ENCODE measurements around the gene FSD2.
"Not testable (repeated sequence)": the region's sequence is repeated elsewhere in the genome, so short reads cannot be mapped to it uniquely, and the experiment has no call there.

Gene FSD2

DNA sequence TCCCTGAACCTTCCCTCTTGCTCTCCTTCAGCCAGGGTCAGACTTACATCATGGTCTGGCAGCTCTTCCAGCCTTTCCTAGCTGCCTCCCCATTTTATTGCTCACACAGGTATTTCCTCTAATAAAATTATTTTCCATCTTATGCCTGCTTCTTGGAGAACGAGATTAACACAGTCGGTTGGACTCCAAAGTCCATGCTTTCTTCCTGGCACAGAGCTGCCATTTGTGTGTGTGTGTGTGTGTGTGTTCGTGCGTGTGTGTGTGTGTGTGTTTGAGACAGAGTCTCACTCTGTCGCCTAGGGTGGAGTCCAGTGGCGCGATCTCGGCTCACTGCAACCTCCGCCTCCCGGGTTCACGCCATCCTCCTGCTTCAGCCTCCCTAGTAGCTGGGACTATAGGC is 15.5 kb downstream of the FSD2 start:
- DNase-seq: no peak

DNA sequence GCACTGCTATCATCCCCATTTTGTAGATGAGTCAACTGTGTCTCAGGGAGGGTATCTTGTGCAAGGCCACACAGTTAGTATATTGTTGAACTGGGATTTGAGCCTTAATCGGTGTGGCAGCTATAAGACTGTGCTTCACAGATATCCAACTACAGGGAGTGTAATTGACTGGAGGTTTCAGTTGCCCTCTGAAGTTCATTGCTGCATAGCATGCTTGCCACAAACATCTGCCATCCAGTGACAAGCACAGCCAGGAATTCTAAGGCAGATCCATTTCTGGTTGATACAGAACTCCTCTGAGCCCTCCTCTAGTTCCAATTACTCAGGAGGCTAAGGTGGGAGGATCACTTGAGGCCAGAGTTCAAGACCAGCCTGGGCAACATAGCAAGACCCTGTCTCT is 16.4 kb downstream of the FSD2 start:
- no peak for DNase-seq

DNA sequence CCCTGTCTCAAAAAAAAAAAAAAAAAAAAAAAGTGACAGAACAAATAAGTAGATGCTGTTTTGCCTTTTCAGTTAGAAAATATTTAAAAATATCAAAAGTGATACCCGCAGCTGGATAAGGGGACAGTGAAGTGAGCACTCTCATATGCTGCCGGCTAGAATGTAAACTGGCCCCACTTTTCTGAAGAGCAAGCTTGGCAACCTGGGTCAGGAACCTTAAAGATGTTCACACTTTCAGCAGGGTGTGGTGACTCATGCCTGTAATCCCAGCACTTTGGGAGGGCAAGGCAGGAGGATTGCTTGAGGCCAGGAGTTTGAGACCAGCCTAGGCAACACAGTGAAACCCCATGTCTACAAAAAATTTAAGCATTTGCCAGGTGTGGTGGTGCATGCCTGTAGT is 17.4 kb downstream of the FSD2 start:
- no peak for DNase-seq

DNA sequence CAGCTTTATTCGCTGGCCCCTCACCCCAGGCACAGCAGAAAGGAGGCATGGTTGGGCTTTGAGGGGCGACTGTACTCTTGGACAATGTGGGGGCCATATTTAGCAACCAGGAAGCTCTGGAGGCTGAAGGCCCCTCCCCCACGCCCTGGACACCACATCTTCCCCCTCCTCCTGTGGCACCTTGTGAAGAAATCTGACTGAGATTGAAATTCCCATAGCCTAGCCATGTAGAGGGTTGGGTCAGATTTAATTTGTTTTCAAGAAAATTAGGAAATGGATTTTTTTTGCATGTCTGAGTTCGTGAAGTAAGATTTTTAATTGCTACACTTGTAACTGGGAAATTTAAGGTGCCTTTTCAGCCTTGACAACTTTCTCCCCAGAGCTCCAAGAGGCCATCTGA is 24.5 kb downstream of the FSD2 start:
- no peak for DNase-seq

DNA sequence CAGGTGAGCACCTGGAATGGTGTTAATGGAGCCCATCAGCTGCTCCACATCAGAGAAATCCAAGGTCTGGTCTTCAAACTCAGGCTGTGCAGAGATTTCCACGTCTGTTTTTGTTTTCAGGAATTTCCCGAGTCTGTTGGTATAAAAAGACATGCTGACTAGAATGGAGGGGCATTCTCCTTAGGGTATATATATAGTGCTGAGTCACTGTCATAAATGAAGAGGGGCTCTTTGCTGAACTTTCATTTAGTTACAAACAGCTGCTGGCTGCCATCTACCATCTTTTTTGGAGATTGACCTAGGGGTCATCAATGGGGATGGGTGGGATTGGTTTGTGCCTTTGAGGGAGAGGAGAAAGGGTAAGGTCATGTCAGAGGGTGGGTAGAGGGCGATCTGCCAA is 27.1 kb downstream of the FSD2 start:
- no peak for DNase-seq

DNA sequence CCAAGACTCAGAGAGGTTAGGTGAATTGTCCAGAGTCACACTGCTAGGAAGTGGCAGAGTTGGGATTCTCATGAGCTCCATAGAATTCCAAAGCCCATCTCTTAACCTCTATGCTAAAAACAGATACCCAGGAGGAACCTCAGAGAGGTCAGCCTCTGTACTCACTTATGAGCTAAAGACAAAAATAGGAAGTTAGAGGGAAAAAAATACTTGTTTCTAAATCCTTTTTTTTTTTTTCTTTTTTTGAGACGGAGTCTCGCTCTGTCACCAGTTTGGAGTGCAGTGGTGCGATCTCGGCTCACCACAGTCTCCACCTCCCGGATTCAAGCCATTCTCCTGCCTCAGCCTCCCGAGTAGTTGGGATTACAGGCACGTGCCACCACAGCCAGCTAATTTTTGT is 31.4 kb downstream of the FSD2 start:
- DNase-seq: no peak

DNA sequence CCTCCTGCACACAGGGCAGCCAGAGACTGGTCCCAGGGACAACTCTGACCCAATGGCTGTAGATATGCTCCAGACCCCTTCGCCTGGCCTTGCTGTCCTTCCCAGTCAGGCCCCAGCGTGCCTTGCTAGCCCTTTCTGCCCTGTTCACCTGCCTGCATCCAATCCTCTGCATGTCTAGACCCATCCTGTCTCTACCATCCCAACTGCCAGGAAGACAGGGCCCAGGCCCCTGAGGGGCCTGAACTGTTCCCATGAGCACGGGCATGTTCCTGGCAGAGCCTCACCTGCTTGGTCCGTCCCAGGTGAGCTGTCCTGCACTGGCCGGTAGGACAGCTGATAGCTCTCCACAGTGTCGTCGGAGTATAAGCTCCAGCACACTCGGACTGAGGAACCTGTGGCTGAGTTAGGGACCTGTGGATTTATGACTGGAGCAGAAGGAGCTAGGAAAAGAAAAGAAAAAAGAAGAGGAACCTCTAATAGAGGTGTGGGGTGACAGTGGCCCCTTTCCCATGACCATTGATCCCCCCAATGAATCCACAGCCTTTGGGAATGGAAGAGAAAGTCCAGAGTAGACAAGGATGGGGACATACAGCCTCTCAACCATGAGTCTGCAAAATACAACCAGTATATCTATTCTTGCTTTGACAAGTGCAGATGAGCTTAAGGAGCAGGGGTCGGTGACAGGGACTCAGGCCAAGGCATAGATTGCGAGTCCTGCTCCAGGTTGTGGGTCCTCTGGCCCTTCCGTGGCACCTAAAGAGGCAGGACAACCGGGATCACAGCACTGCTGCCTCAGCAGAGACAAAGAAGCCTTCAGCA is 33.9 kb downstream of the FSD2 start:
- DNase-seq: no peak

DNA sequence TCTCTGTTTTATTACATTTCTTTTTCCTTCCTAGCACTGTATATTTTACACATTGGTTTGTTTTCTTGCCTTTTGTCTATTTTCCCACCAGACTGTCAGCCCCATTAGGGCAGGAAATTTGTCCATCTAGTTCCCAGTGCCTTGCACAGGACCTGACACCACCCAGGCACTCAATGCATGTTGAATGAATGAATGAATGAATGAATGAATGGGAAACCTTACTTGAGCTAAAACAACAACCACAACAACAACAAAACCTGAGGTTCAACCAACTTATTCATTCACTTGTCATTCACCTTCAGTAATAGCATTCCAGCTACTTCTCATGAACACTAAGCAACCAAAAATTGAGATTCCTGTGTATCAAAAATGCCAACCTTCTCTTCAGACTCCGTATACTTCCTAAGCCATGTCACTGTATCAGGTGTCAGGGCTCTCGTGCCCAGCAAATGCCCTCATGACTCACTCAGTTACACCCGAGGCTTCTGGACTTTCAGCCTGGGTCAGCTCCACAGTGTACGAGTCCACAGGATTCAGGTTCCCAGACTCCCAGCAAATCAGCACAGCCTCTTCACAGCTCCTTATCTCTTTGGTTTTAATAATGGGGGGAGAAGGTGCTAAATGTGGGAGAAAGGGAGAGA is 37.3 kb downstream of the FSD2 start:
- DNase-seq: no peak

DNA sequence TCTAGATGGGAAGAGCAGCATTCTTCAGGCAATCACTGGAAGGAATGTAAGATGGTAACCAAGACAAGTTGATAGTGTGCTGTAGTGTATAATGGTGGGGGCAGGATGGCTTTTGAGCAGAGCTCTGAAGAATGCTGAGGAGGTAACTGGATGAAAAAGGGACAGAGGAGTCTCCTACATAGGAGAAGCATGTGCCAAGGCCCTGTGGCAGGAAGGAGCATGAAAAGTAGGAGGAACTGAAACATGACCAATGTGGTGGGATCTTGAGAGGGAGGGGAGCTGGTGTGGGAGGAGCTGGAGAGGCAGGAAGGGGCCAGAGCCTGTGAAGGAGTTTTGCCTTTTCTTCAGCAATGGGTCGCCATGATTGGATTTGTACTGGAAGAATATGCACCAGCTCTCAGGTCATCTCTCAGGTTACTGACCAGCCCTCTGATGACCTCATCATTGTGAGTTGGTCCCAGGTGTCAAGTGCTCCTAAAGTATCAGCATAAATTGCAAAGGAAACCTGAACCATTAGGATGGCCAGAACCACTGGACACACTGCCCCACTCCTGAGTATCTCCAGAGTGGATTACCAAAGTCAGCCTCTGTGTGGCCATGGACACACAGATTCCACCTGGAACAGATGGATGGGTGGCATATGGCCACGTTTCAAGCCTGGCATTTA is 38.6 kb downstream of the FSD2 start:
- no peak for DNase-seq

DNA sequence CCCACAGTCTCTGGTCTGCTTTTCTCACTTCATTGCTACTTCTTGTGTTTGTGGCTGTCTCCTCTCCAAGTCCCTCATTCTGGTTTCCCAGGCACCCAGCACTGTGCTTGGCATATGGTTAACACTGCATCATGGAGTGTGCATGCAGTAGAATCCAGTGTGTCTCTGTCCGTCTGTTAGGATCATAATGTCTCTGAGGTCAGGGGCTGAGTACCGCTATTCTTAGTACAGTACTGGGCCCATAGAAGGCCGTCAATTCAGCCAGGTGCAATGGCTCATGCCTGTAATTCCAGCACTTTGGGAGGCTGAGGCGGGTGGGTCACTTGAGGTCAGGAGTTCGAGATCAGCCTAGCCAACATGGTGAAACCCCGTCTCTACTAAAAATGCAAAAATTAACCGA is 39.7 kb downstream of the FSD2 start:
- not testable (repeated sequence) for DNase-seq

DNA sequence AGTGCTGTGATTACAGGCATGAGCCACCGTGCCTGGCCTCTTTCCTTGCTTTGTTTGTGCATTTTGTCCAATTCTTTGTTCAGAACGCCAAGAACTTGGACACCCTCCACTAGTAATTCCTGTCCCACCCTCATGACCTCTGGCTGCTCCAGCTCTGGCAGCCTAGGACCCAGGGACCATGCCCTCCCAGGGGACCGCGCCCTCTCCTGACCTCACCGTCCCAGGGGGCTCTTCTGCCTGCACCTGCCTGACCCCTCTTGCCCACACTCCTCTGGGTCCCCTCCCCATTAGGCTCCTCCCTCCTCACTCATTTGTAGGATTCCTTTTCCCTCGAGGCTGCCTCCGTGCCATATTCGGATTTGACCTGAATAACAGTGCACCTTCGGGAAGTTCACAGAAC is 41.1 kb downstream of the FSD2 start:
- no peak for DNase-seq

DNA sequence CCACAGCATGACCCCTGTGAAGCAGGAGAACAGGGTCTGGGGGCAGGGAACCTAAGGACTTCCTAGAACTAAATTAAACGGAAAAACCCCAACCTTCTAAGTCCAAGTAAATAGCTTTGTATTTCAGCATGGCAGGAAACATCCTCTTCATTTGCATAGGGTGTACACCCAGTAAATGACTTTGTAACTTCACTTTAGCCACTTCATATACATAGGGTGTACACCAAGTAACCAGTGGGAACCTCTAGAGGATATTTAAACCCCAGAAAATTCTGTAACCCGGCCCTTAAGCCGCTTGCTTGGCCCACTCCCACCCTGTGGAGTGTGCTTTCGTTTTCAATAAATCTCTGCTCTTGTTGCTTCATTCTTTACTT is 41.8 kb downstream of the FSD2 start:
- no peak for DNase-seq

DNA sequence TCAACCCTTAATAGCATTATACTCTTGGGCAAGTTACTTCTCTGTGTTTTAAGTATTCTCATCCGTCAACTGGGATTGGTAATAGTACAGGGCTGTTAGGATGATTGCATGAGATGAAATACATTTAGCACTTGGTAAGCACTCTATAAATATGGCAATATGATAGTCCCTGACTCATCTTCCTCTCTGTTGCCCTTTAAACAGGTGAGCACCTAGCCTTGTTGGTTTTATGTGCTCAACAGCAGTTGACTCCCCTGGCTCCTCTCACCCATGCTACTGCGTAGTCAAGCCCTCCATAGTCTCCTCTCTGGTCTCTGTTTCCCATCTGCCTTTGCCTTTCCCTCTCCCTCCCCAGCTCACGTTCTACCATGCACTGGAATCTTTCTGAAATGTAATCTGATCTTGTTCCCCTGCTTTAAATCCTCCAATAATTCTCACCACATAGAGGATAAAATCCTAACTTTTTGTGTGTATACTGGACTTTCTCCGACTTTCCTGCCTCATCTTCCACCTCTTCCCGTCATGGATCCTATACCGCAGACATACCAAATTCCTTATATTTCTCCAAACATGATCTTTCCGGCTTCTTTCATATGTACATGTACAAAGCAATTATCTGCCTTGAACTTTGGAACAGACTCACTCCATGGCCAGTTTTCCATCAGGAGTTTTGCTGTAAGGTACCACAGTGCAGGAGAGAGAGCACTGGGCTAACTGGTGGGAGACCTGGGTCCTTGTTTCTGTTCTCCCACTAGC is 42.3 kb downstream of the FSD2 start:
- no peak for DNase-seq

DNA sequence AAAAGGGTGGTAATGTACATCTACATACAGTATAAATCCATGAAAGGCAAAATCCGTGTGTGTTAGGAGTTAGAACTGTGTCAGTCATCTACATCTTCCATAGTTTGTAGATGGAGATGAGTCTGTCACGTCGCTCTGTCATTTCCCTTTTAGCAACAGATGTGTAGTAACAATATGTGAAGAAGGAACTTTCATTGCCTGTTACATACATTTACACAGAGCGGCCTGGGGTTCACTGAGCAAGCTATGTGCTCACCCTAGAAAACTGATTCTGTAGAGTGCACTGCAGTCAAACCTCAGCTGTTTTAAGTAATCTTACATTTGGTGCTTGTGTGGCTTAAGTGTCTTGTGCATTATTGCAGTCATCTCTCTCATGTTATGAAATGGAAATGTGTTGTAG is 54.6 kb downstream of the FSD2 start:
- DNase-seq: no peak

DNA sequence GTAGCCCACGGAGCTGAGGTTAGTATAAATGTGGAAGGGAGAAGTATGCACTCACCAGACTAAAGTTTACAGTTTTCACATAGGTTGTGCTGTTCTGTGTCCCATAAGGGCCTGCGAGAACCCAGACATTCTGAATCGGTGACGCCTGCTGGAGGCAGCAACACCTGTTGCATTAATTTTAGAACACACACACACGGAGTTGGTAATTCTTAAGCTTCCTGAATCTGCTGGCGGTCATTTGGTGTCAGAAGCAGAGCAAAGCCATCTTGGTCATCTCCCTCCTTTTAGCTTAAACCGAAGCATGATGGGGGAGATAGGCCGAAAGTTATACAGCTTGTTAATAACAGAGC is 55.1 kb downstream of the FSD2 start:
- DNase-seq: no peak

DNA sequence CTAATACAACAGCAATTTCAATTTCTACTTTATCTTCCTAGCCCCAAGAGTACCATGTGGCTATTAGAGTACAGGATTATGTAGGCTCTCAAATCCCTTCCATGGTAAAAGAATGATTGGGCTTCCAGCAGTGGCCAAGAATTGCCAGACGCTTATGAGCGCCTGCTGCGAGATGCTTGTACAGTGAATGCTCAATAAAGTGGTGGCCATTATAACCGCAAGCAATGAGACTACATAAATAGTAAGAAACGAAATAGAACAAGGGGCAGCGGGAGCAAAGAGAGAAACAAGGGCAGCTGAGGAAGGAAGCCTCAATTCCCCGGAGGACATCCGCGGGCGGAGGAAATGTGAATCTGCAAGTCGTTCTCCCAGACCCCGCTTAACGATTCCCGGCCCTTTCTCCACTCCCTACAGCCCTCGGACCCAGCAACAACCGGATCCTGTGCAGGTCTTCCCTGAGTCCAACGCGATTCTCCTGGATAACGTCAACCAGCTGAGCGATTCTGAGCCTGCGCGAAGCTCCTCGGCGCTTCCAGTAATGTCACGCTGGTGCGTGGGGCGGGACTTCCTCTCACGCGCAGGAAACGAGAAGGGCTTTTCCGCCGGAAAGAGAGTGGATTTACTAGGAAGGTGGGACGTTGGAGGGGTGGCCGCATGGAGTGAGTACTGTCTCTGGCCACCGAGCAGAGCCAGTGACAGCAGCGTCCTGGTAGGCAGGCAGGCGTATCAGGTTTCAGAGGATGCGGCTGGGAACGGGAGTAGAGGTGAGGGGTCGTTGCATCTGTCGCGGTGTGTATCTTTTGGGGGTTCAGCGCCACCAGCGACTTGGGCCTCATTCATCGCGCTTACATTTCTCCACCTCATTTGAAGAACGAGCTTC is 55.7 kb downstream of the FSD2 start:
- DNase-seq: peak; percentile 45

DNA sequence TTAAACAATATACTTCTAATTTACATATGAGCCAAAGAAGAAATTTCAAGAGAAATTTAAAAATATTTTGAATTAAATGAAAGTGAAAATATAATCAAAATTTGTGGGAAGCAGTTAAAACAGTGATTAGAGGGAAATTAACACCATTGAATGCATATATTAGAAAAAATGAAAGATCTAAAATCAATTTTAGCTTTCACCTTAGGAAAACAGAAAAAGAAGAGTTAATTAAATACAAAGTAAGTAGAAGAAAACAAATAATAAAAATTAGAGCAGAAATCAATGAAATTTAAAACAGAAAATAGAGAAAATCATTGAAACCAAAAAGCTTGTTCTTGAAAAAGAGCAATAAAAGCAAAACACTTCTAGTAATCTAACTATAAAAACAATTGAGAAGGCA is 57.6 kb downstream of the FSD2 start:
- no peak for DNase-seq

DNA sequence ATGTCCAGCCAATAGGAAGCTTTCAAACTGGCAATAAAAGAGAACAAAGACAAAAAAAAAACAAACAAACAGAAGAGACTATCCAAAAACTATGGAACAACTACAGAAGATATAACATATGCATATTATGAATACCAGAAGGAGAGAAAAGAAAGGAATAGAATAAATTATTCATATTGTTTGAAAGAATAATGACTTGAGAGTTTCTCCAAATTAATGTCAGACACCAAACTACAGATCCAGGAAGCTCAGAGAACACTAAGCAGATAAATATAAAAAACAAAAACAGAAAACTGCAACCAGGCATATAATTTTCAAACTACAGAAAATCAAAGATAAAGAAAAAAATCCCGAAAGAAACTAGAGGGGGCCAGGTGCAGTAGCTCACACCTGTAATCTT is 62.1 kb downstream of the FSD2 start:
- DNase-seq: no peak

DNA sequence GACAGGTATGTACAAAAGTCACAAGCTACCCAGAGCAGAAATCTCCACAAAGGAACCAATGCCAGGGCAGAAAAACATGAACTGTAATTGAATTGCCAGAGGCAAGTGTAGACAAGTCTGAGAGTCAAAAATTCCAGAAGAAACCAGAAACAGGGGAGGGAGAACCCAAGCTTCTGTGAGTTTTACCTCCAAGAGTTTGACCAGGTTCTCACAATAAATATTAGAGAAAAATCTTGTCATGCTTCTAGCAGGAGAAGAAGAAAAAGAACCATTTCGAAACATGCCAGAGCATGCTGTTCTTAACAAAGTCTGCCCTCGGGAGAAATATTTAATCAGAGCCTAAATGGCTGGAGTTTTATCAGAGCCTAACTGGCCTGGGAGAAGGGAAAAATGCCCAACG is 63.7 kb downstream of the FSD2 start:
- DNase-seq: no peak

DNA sequence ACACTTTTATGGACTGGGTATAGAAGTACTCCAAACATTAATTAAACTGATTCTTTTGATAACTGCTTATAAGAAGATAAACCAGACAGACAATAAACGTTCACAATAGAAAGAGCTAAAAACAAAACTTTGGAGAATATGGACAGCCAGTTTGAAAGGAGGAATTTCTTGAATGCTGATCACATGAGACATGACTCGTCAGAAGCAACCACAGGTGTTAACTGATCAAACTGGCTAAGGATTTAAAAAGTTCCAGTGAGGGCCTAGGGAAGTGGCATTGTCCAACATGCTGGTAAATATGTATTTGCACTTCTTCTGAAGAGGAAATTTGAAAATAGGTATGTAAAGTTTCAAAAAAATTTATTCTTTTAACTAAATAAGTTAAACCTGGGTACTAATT is 66.8 kb downstream of the FSD2 start:
- DNase-seq: no peak

DNA sequence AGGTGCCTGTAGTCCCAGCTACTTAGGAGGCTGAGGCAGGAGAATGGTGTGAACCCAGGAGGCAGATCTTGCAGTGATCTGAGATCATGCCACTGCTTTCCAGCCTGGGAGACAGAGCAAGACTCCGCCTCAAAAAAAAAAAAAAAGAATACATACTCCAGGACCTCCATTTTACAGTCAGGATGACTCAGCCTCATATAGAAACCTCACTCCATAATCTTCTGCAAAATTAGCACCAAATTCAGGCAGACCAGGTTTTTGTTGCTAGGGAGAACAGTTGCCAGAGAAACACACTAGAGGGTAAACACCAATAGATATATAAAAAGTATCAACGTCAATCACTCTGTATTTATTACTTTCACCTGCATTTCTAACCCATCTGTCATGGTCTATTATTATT is 67.9 kb downstream of the FSD2 start:
- no peak for DNase-seq

DNA sequence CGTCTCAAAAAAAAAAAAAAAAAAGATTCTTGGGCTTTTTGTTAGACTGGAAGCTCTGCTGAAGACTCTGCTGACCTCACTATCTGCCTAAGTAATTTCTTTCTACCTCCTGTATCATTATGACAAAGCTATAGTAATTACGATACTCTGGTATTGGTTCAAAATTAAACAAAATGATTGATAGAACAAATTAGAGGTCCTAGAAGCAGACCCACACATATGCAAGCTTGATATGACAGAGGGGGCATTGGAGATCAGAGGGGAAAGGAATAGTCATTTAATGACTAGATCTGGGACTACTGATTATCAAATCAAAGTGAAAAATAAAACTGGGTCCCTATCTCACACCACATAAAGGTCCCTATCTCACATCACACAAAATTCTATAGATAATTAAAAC is 74.3 kb downstream of the FSD2 start:
- no peak for DNase-seq

DNA sequence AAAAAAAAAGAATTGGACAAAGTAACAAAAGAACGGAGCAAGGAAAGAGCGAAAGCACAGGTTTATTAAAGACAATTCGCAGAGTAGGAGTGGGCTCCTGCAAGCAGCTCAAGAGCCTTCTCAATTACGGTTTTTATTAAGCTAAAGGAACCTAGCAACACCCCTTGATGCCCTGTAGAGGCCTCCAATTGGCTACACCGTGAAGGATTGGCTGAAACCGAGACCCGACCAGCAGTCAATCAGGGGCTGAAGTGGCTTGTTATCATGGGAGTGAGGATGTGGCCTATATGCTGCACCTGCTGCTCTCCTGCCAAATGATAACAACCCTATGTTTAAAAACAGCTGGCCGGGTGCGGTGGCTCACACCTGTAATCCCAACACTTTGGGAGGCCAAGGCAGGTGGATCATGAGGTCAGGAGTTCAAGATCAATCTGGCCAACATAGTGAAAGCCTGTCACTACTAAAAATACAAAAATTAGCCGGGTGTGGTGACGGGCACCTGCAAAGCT is 75.8 kb downstream of the FSD2 start:
- DNase-seq: peak; percentile 80
